GM12878 (cell line): ENCODE results near the gene AGAP1. TPM values are rescaled to one million over a fixed set of nuclear protein-coding genes. Genes with fewer than 3 reads are reported as not detected.

Source experiments
- ATAC-seq: fragments of 200-7000 bp; cut with Tn5 transposase; 3 replicates; pipeline ENCODE4 v1.9.1; 2020; ENCODE audit warnings: mild to moderate bottlenecking, moderate library complexity
- BruUV-seq: library from RNA; stranded (reverse); fragments of 400-500 nt; replicated peaks from 2 replicates; lab custom pipeline; 2021; lab: Mats Ljungman, UMichigan
- CTCF ChIA-PET: fragments of 300-600 bp; sonication (Branson Sonifier 250); formaldehyde crosslinking; extraction: SDS; loops from one replicate; lab custom pipeline; 2021; ENCODE audit warnings: inconsistent platforms; lab: Yijun Ruan, JAX
- POLR2A ChIA-PET: fragments of 350-600 bp; formaldehyde crosslinking; extraction: SDS; loops from one replicate; lab custom pipeline; 2021; ENCODE audit warnings: inconsistent platforms; lab: Charles Lee
- RAD21 ChIA-PET: fragments of 300-600 bp; sonication (Branson Sonifier 250); formaldehyde crosslinking; loops from one replicate; lab custom pipeline; 2023; ENCODE audit warnings: antibody characterized with exemption; ENCODE audit not compliant: unreplicated experiment; lab: Charles Lee
- SMC1A ChIA-PET: fragments of 300-600 bp; sonication (Branson Sonifier 250); formaldehyde crosslinking; loops from one replicate; lab custom pipeline; 2023; ENCODE audit not compliant: unreplicated experiment, uncharacterized antibody; lab: Charles Lee
- DNase-seq: peaks from one replicate; pipeline ENCODE4 v3.0.0-alpha.2; 2011; ENCODE audit warnings: low read depth, low spot score
- FAIRE-seq: peaks from 3 replicates; lab custom pipeline; 2011; peaks lifted over from hg19 to GRCh38; lab: Jason Lieb, UNC
- H2AFZ ChIP-seq: 2 replicates; pipeline ENCODE4 v1.6.0; 2011; ENCODE audit warnings: low read depth, low read length, control low read depth; ENCODE audit not compliant: control insufficient read depth
- H3K27ac ChIP-seq: 2 replicates; pipeline ENCODE4 v1.5.1; 2011; ENCODE audit warnings: control low read depth; ENCODE audit not compliant: control insufficient read depth, insufficient read depth
- H3K27me3 ChIP-seq, 2 experiments: replicated peaks in 1 of 2; 2 replicates each; pipeline versions ENCODE4 v1.6.0 to v1.6.1; 2011; ENCODE audit warnings: low read length in 1 of 2; ENCODE audit not compliant: control insufficient read depth in 2 of 2, insufficient read depth in 2 of 2
- H3K36me3 ChIP-seq, 2 experiments: 2 replicates each; pipeline ENCODE4 v1.5.1; 2011; ENCODE audit warnings: low read length in 1 of 2; ENCODE audit not compliant: control insufficient read depth in 2 of 2, insufficient read depth in 2 of 2
- H3K4me1 ChIP-seq: 2 replicates; pipeline ENCODE4 v1.6.1; 2011; ENCODE audit warnings: mild to moderate bottlenecking, low read length, moderate library complexity, mixed read lengths; ENCODE audit not compliant: control insufficient read depth, insufficient read depth
- H3K4me2 ChIP-seq: 2 replicates; pipeline ENCODE4 v1.6.0; 2011; ENCODE audit warnings: control low read depth; ENCODE audit not compliant: control insufficient read depth, insufficient read depth
- H3K4me3 ChIP-seq: fragments of 200-600 bp; sonication (generic); 2 replicates; pipeline ENCODE4 v1.5.1; 2016
- H3K79me2 ChIP-seq: 2 replicates; pipeline ENCODE4 v1.6.0; 2011; ENCODE audit warnings: low read length; ENCODE audit not compliant: control insufficient read depth, insufficient read depth
- H3K9ac ChIP-seq: 2 replicates; pipeline ENCODE4 v1.8.0; 2011; ENCODE audit warnings: low read length, control low read depth, mixed read lengths; ENCODE audit not compliant: control insufficient read depth, insufficient read depth
- H3K9me3 ChIP-seq: replicated peaks from 3 replicates; pipeline ENCODE4 v1.5.1; 2011; ENCODE audit warnings: mild to moderate bottlenecking, low read length; ENCODE audit not compliant: control insufficient read depth, insufficient read depth
- H4K20me1 ChIP-seq: 2 replicates; pipeline ENCODE4 v1.6.0; 2011; ENCODE audit not compliant: control insufficient read depth, insufficient read depth
- BCL11A ChIP-seq: IDR thresholded peaks from 2 replicates; pipeline ENCODE4 v1.6.1; 2011; ENCODE audit warnings: low read depth, low read length
- DPF2 ChIP-seq: fragments of 450-650 bp; IDR thresholded peaks from 2 replicates; pipeline ENCODE4 v1.6.1; 2017; ENCODE audit warnings: mild to moderate bottlenecking
- JUND ChIP-seq: IDR thresholded peaks from 2 replicates; pipeline ENCODE4 v1.6.1; 2012; ENCODE audit warnings: low read depth, mild to moderate bottlenecking, low read length, improper control_type of control experiment, moderate library complexity
- KAT2A ChIP-seq: conservative IDR thresholded peaks from 2 replicates; pipeline ENCODE4 v1.6.1; 2011; ENCODE audit warnings: low read depth, low read length; ENCODE audit not compliant: control insufficient read depth
- KLF5 ChIP-seq: fragments of 450-650 bp; IDR thresholded peaks from 2 replicates; pipeline ENCODE4 v1.6.1; 2014; ENCODE audit warnings: mild to moderate bottlenecking; ENCODE audit not compliant: partially characterized antibody
- MEF2A ChIP-seq: IDR thresholded peaks from 2 replicates; pipeline ENCODE4 v1.6.1; 2011; ENCODE audit warnings: low read depth, mild to moderate bottlenecking, low read length, moderate library complexity; ENCODE audit not compliant: insufficient read depth
- PKNOX1 ChIP-seq: fragments of 450-650 bp; IDR thresholded peaks from 2 replicates; pipeline ENCODE4 v1.6.1; 2016; ENCODE audit warnings: mild to moderate bottlenecking
- SPI1 ChIP-seq: IDR thresholded peaks from 2 replicates; pipeline ENCODE4 v1.6.1; 2011; ENCODE audit warnings: low read depth, mild to moderate bottlenecking, low read length, moderate library complexity, borderline replicate concordance; ENCODE audit not compliant: insufficient read depth
- ZBED1 ChIP-seq: IDR thresholded peaks from 2 replicates; pipeline ENCODE4 v1.6.1; 2016; ENCODE audit warnings: borderline replicate concordance
- WGBS: methylation state at CpG from one replicate; pipeline ENCODE4 v1.1.6; 2016; ENCODE audit warnings: low lambda C conversion rate; ENCODE audit not compliant: insufficient replicate concordance, insufficient coverage; ENCODE audit errors: missing lambda C conversion rate; 5-methylcytosine and 5-hydroxymethylcytosine counted together
- in situ Hi-C: fragments of 300-500 bp; cut with MboI; formaldehyde crosslinking; loops from 9 replicates; pipeline ENCODE4 v1.14.3; 2018; ENCODE audit warnings: mixed read lengths
- intact Hi-C: fragments of 100-400 bp; cut with micrococcal nuclease; formaldehyde crosslinking; loops from one replicate; pipeline ENCODE4 v1.14.2; 2022; ENCODE audit not compliant: unreplicated experiment
- polyA plus RNA-seq, 11 experiments: library from polyadenylated mRNA; depleted of rRNA in 4 of 11; unstranded in 6 of 11; stranded (reverse) in 5 of 11; fragments of >200 nt; fragmentation: Nextera tagmentation in 4 of 11; fragmentation: Illumina TruSeq in 1 of 11; extraction: Ambion mirVana in 4 of 11; extraction: Trizol in 1 of 11; gene quantifications; 1 replicate in 1 of 11; 2 replicates in 10 of 11; pipeline versions ENCODE4 v1.2.1 to v1.2.3, GENCODE V29; 2011 to 2016; ENCODE audit warnings: inconsistent platforms in 2 of 11, missing spikeins in 2 of 11, low read depth in 1 of 11
- total RNA-seq, 4 experiments: library from RNA; depleted of rRNA in 3 of 4; stranded (reverse); fragments of >200 nt in 3 of 4; fragmentation: Illumina TruSeq in 1 of 4; extraction: Trizol in 1 of 4; gene quantifications; 2 replicates each; pipeline versions ENCODE4 v1.2.1 to v1.2.3, GENCODE V29; 2013 to 2021
- TF ChIP-seq, protein P1 (sequence below): IDR thresholded peaks from 2 replicates; pipeline ENCODE4 v1.6.1; 2012; ENCODE audit warnings: low read depth, low read length, improper control_type of control experiment
- TF ChIP-seq, protein P2 (sequence below): fragments of 450-650 bp; IDR thresholded peaks from 2 replicates; pipeline ENCODE4 v1.6.1; 2017; ENCODE audit warnings: low read depth, mild to moderate bottlenecking, moderate library complexity

The AGAP1 gene
- total and polyA plus RNA-seq, 10 of the 15 experiments (the other 5 are each of a cell fraction or from before 2014, with no cell fraction given), result 0.05 to 0.15 (median 0.06) TPM; not detected in 7

GRCh38 chr2:235521844-235522243 lies 28.0 kb downstream of the AGAP1 start:
- H4K20me1 ChIP-seq, result no peaks in the 10 kb centered on the region
- H3K4me2 ChIP-seq, result no peak overlapping the region
- in situ Hi-C loops, result no loop called here
- H3K4me3 ChIP-seq, result no peak overlapping the region
- no peak for FAIRE-seq
- WGBS, result 31% methylated on average over 6 of the region's 6 CpGs
- no peak for TF ChIP-seq SPI1
- no peak for TF ChIP-seq JUND
- TF ChIP-seq, protein P1, sequence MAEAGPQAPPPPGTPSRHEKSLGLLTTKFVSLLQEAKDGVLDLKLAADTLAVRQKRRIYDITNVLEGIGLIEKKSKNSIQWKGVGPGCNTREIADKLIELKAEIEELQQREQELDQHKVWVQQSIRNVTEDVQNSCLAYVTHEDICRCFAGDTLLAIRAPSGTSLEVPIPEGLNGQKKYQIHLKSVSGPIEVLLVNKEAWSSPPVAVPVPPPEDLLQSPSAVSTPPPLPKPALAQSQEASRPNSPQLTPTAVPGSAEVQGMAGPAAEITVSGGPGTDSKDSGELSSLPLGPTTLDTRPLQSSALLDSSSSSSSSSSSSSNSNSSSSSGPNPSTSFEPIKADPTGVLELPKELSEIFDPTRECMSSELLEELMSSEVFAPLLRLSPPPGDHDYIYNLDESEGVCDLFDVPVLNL, result no peak
- TF ChIP-seq BCL11A, result no peak
- TF ChIP-seq KLF5, result no peak
- no peak for TF ChIP-seq PKNOX1
- TF ChIP-seq MEF2A, result no peak
- no peak for TF ChIP-seq ZBED1
- TF ChIP-seq KAT2A, result no peak
- no peak for TF ChIP-seq DPF2
- TF ChIP-seq, protein P2, sequence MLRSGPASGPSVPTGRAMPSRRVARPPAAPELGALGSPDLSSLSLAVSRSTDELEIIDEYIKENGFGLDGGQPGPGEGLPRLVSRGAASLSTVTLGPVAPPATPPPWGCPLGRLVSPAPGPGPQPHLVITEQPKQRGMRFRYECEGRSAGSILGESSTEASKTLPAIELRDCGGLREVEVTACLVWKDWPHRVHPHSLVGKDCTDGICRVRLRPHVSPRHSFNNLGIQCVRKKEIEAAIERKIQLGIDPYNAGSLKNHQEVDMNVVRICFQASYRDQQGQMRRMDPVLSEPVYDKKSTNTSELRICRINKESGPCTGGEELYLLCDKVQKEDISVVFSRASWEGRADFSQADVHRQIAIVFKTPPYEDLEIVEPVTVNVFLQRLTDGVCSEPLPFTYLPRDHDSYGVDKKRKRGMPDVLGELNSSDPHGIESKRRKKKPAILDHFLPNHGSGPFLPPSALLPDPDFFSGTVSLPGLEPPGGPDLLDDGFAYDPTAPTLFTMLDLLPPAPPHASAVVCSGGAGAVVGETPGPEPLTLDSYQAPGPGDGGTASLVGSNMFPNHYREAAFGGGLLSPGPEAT, result no peak
- TF ChIP-seq, all 136 proteins: peak for 0
- BruUV-seq, result no TSS peak
- intact Hi-C loops, result no loop called here
- Histone ChIP-seq H2AFZ (no peak overlapping the region), H3K27me3 (no peaks in the 10 kb centered on the region), H3K4me1 (no peaks in the 10 kb centered on the region), H3K27ac (no peak overlapping the region), H3K9me3 (no peaks in the 10 kb centered on the region), H3K79me2 (no peaks in the 10 kb centered on the region), H3K9ac (no peak overlapping the region), H3K36me3 (no peaks in the 10 kb centered on the region)
- ChIA-PET SMC1A (no interaction called here), POLR2A (no interaction called here), RAD21 (no interaction called here), CTCF (no interaction called here)
- ATAC-seq (no peak), DNase-seq (no peak)
